ENCODE measurements around the gene MSN.
A peak's percentile ranks its signal among the peaks of the same experiment; 100 is the strongest.
"Not testable (repeated sequence)": the region's sequence is repeated elsewhere in the genome, so short reads cannot be mapped to it uniquely, and the experiment has no call there.

MSN gene

DNA sequence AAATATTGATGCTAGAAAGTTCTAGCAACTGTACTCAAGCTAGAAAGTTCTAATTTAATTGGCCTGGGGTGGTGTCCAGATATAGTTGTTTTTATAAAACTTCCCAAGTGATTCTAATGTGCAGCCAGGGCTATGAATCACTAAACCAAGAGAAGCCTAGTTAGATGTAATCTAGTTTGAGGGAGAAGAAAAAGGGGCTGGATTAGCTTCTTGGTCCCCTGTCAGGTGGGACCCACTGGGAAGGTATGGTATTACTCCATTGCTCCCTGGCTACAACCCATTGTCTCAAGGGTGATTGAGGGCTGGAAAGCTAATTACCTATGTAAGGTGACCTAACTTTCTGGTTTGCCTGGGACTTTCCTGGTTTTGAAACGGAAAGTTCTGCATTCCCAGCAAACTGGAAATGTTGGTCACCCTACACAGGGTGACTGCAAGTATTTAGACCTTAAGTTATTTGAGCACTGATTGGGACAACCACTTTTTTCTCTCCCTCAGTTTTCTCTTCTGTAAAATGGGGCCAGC lies 23.9 kb upstream of the MSN start:
- H3K27me3 ChIP-seq (ENCODE audit: control insufficient read depth, insufficient read depth, low read length), result no peaks in the 10 kb centered on the region
- peaks cover 7% of the 10 kb centered on the region; the same call in 1 of the 2 replicates for H3K9me3 ChIP-seq (ENCODE audit: control insufficient read depth, insufficient read depth, low read depth, low read length)
- no peak overlapping the region for H3K9ac ChIP-seq (ENCODE audit: low read length)
- H3K4me1 ChIP-seq (ENCODE audit: control insufficient read depth, insufficient read depth, low read length), result peaks cover 4% of the 10 kb centered on the region; the same call in 1 of the 2 replicates
- H3K4me3 ChIP-seq (ENCODE audit: low read depth, low read length), result no peak overlapping the region
- H3K27ac ChIP-seq (ENCODE audit: low read depth, low read length), result no peak overlapping the region
- H3K36me3 ChIP-seq (ENCODE audit: control insufficient read depth, insufficient read depth, low read length), result no peaks in the 10 kb centered on the region

DNA sequence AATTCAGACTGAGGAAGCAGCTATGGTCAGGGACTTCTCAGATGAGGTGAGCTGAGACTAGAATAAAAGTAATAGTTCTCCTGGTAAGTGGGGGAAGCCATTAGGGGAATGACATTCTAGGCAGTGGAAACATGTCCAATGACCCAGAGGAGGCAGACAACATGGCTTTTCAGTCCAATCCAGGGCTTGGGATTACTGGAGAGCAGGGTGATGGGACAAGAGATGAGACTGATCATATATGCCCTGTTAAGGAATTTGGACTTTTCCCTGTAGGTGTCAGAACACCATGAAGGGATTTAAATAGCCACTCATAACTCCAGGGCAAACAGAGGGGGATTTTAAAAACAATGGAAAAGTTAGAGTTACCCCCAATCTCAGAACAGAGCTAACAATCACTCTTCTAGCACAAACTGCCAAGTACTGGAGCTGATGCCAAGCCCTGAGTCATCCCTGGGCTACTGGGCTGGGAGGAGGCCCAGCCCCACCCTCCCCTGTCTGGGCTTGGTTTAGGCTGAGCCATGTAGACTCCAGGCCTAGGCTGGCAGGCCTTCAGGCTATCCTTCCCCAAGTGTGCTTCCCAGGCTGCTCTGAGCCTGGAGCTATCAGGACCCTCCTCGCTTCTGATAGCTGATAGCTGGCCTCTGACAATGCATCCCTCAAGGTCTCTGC lies 22.7 kb upstream of the MSN start:
- Histone ChIP-seq H3K27ac (ENCODE audit: low read depth, low read length) (no peak overlapping the region), H3K9me3 (ENCODE audit: control insufficient read depth, insufficient read depth, low read depth, low read length) (peaks cover under 1% of the 10 kb centered on the region; the same call in 1 of the 2 replicates), H3K9ac (ENCODE audit: low read length) (no peak overlapping the region), H3K4me3 (ENCODE audit: low read depth, low read length) (no peak overlapping the region), H3K36me3 (ENCODE audit: control insufficient read depth, insufficient read depth, low read length) (no peaks in the 10 kb centered on the region), H3K27me3 (ENCODE audit: control insufficient read depth, insufficient read depth, low read length) (no peaks in the 10 kb centered on the region), H3K4me1 (ENCODE audit: control insufficient read depth, insufficient read depth, low read length) (peaks cover 4% of the 10 kb centered on the region; the same call in 1 of the 2 replicates)

DNA sequence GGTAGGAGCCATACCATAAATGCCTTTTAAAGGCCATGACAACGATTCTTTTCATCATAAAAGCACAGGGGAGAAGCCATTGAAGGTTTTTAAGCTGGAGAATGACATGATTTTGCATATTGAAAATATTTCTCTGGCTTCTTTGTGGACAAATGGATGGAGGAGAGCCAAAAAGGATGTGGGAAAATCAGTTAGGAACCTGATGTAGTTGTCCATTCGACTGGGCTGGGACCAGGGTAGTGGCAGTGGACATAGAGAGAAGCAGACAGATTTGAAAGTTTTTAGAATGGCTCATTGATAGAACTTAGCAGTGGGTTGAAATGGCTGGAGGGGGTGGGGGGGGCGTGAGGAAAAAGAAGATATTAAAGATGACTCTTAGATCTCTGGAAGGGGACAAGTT lies 19.7 kb upstream of the MSN start:
- no peak overlapping the region for H3K27ac ChIP-seq (ENCODE audit: low read depth, low read length)
- no peaks in the 10 kb centered on the region for H3K36me3 ChIP-seq (ENCODE audit: control insufficient read depth, insufficient read depth, low read length)
- no peaks in the 10 kb centered on the region for H3K27me3 ChIP-seq (ENCODE audit: control insufficient read depth, insufficient read depth, low read length)
- no peak overlapping the region for H3K9ac ChIP-seq (ENCODE audit: low read length)
- peaks cover 4% of the 10 kb centered on the region; the same call in 1 of the 2 replicates for H3K4me1 ChIP-seq (ENCODE audit: control insufficient read depth, insufficient read depth, low read length)
- no peak overlapping the region for H3K4me3 ChIP-seq (ENCODE audit: low read depth, low read length)
- peaks cover 11% of the 10 kb centered on the region; the same call in 1 of the 2 replicates for H3K9me3 ChIP-seq (ENCODE audit: control insufficient read depth, insufficient read depth, low read depth, low read length)

DNA sequence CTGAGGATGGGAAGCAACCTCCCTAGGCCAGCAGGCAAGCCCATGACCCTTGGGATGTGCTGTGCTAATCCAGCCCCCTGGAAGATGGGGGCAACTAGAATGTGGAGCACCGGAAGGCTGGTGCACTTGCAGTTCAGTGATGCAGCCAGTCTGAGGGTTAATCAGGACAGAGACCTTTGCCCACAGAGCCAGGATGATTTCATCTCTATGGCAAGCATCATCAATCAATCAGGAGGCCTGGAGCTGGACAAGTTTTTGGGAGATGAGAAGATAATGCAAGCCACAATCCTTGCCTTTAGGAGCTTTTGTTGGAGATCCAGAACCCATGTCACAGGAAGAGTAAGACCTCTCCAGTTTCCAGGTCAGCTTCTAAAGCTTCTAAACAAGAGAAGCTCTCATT lies 15.4 kb upstream of the MSN start:
- no peaks in the 10 kb centered on the region for H3K36me3 ChIP-seq (ENCODE audit: control insufficient read depth, insufficient read depth, low read length)
- H3K9ac ChIP-seq (ENCODE audit: low read length), result no peak overlapping the region
- no peak overlapping the region for H3K4me3 ChIP-seq (ENCODE audit: low read depth, low read length)
- H3K27me3 ChIP-seq (ENCODE audit: control insufficient read depth, insufficient read depth, low read length), result no peaks in the 10 kb centered on the region
- peaks cover 13% of the 10 kb centered on the region; the same call in 1 of the 2 replicates for H3K9me3 ChIP-seq (ENCODE audit: control insufficient read depth, insufficient read depth, low read depth, low read length)
- H3K27ac ChIP-seq (ENCODE audit: low read depth, low read length), result no peak overlapping the region
- no peaks in the 10 kb centered on the region for H3K4me1 ChIP-seq (ENCODE audit: control insufficient read depth, insufficient read depth, low read length)

DNA sequence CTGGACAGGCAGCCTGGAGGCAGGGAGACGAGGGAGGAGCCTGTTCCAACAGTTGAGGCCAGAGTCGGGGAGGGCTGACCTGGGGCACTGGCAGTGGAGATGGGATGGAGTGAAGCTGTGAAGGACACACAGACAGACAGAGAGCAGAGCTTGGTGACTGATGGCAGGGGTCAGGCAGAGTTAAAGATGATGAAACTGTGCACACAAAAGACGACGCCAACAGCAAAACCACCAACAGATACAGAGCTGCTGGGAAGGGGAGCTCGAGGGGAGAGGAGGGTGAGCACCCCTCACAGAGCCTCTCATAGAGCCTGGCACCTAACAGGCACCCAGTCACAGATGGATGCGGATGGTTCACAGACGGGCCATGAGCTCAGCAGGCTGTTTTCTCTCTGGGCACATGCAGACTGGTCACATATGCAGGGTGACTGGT lies 10.4 kb upstream of the MSN start:
- H3K4me1 ChIP-seq (ENCODE audit: control insufficient read depth, insufficient read depth, low read length); H3K4me3 ChIP-seq (ENCODE audit: low read depth, low read length); H3K27me3 ChIP-seq (ENCODE audit: control insufficient read depth, insufficient read depth, low read length); H3K27ac ChIP-seq (ENCODE audit: low read depth, low read length); H3K9ac ChIP-seq (ENCODE audit: low read length); H3K36me3 ChIP-seq (ENCODE audit: control insufficient read depth, insufficient read depth, low read length): not testable (repeated sequence)
- H3K9me3 ChIP-seq (ENCODE audit: control insufficient read depth, insufficient read depth, low read depth, low read length), result peaks cover 11% of the 10 kb centered on the region; the same call in 1 of the 2 replicates

DNA sequence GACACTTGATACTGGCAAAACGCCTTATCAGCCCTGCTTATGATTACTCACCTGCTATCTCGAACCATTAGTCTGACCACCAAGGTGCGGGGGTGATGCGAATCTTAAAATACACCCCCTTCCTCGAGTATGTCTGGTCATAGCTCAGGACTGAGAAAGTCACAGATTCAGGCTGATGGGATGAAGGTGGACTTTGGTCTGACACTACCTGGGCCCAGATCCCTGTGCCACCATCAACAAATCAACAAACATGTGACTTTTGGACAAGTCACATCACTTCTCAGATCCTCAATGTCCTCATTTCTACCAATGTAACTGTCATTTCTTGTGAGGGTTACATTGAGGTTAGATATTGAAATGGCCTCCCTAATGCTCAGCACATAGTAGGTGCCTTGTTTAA lies 9.8 kb upstream of the MSN start:
- no peaks in the 10 kb centered on the region for H3K4me1 ChIP-seq (ENCODE audit: control insufficient read depth, insufficient read depth, low read length)
- no peaks in the 10 kb centered on the region for H3K36me3 ChIP-seq (ENCODE audit: control insufficient read depth, insufficient read depth, low read length)
- no peak overlapping the region for H3K9ac ChIP-seq (ENCODE audit: low read length)
- H3K4me3 ChIP-seq (ENCODE audit: low read depth, low read length), result no peak overlapping the region
- peaks cover 10% of the 10 kb centered on the region; the same call in 1 of the 2 replicates for H3K9me3 ChIP-seq (ENCODE audit: control insufficient read depth, insufficient read depth, low read depth, low read length)
- no peak overlapping the region for H3K27ac ChIP-seq (ENCODE audit: low read depth, low read length)
- no peaks in the 10 kb centered on the region for H3K27me3 ChIP-seq (ENCODE audit: control insufficient read depth, insufficient read depth, low read length)

DNA sequence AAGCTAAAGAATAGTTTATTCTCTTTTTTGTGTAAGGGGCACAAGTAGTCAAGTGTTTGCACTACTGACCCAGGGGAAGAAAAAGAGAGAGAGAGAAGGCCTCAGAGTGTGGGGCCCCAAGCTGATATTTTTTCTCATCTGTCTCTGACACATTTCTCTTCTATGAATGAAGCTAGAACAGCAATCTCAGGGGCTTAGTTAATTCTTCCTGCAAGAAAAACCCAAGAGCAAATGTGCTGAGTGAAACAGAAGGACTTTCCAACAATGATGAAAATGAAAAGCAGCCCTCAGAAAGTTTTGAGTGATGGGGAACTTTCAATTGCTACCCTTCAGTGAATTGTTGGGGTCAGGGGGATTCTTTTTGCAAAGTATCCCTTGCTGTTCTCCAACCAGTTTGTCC lies 9.2 kb upstream of the MSN start:
- H3K9ac ChIP-seq (ENCODE audit: low read length), result no peak overlapping the region
- H3K9me3 ChIP-seq (ENCODE audit: control insufficient read depth, insufficient read depth, low read depth, low read length), result peaks cover 10% of the 10 kb centered on the region
- no peak overlapping the region for H3K27ac ChIP-seq (ENCODE audit: low read depth, low read length)
- no peaks in the 10 kb centered on the region for H3K36me3 ChIP-seq (ENCODE audit: control insufficient read depth, insufficient read depth, low read length)
- H3K4me3 ChIP-seq (ENCODE audit: low read depth, low read length), result no peak overlapping the region
- H3K27me3 ChIP-seq (ENCODE audit: control insufficient read depth, insufficient read depth, low read length), result no peaks in the 10 kb centered on the region
- no peaks in the 10 kb centered on the region for H3K4me1 ChIP-seq (ENCODE audit: control insufficient read depth, insufficient read depth, low read length)

DNA sequence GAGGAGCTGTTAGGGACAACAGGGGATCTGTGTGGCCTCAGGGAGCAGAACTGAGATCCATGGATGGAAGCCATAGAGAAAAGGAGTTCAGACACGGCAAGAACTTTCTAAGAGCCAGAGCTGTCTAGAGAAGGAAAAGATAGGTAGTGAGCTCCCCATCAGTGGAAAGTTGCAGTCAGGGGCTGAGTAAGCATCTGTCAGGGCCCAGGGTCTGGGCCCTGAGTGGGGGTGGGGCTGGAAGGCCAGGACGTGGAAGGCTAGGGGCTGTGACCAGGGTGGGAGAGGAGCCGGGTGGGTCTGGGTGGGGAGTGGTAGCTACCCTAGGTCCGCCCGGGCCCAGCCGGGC lies 324 bp upstream of the MSN start:
- H3K27ac ChIP-seq (ENCODE audit: low read depth, low read length), result no peak overlapping the region
- H3K4me3 ChIP-seq (ENCODE audit: low read depth, low read length), result no peak overlapping the region
- H3K9ac ChIP-seq (ENCODE audit: low read length), result no peak overlapping the region

DNA sequence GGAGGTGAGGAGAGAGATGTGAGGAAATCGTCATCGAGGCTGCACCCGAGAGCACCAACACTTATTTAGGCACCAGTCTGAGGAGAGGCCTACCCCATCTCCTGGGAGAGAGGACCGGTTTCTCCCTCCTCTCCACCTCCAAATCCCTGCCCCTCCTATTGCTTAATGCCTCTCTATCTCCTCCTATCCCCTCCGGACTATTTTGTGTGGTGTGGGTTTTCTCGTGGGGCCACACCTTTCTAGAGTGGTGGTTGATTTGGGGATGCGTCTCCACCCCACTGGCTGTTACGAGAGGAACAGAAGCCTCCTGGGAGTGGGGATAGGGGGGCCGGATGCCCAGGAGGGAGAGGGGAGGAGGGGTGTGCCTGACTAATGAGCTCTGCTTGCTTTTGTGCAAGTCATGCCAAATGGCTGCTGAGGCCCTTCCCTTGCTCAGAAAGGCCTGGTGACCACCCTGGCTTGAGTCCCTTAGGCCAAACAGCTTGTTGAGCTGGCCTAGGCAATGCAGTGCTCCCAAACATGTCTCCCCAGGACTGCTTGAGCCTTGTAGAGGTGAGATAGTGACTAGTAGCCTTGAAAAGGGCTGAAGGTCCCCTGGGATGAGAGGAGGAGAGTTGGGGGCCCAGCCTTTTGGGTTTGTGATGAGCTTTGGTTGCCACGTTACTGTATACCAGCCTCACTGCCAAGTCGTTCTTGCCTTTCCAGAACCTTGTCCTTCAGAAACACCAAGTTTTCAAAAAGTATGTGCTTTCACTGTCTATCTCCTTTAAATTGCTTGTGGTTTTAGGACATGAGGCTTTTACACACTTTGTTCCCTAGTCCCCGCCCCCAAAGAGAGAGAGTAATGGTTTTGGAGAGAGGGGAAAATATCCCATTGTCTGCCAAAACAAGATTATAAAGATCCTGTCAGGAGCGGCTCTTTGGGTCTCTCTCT lies 1.2 kb downstream of the MSN start:
- peak overlapping the region; percentile 87 for H3K27ac ChIP-seq (ENCODE audit: low read depth, low read length)
- peak overlapping the region; percentile 76 for H3K4me3 ChIP-seq (ENCODE audit: low read depth, low read length)
- H3K9me3 ChIP-seq (ENCODE audit: control insufficient read depth, insufficient read depth, low read depth, low read length), result peaks cover 8% of the 10 kb centered on the region; the same call in 1 of the 2 replicates
- peaks cover 10% of the 10 kb centered on the region for H3K4me1 ChIP-seq (ENCODE audit: control insufficient read depth, insufficient read depth, low read length)
- no peaks in the 10 kb centered on the region for H3K27me3 ChIP-seq (ENCODE audit: control insufficient read depth, insufficient read depth, low read length)
- H3K36me3 ChIP-seq (ENCODE audit: control insufficient read depth, insufficient read depth, low read length), result peaks cover 4% of the 10 kb centered on the region; the same call in 1 of the 2 replicates
- H3K9ac ChIP-seq (ENCODE audit: low read length), result peak overlapping the region; percentile 90

More for the DNA sequence above, 324 bp upstream of the MSN start:
- no peaks in the 10 kb centered on the region; the same call in 1 of the 2 replicates for H3K36me3 ChIP-seq (ENCODE audit: control insufficient read depth, insufficient read depth, low read length)
- no peaks in the 10 kb centered on the region for H3K27me3 ChIP-seq (ENCODE audit: control insufficient read depth, insufficient read depth, low read length)
- H3K9me3 ChIP-seq (ENCODE audit: control insufficient read depth, insufficient read depth, low read depth, low read length), result peaks cover 15% of the 10 kb centered on the region
- H3K4me1 ChIP-seq (ENCODE audit: control insufficient read depth, insufficient read depth, low read length), result peaks cover 8% of the 10 kb centered on the region

DNA sequence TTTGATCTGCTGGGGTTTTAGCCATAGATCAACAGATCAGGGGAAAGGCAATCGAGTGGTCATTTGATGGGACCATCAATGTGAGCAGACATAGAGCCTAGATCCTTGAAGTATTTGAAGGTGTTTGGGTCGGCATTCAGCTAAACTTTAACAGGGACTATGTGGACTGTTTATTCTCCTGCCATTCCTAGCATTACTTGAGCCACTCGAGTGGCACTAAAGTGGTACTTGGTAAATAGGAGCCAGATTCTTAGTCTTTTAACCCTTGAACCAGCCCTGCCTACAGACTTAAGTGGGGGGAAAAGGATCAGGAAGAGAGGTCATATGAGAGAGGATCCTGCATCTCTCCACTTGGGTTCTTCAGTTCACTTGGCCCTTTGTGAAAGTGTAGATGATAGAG lies 3.8 kb downstream of the MSN start:
- Histone ChIP-seq H3K27ac (ENCODE audit: low read depth, low read length) (no peak overlapping the region), H3K4me3 (ENCODE audit: low read depth, low read length) (no peak overlapping the region), H3K4me1 (ENCODE audit: control insufficient read depth, insufficient read depth, low read length) (peaks cover 14% of the 10 kb centered on the region), H3K9ac (ENCODE audit: low read length) (no peak overlapping the region), H3K36me3 (ENCODE audit: control insufficient read depth, insufficient read depth, low read length) (peaks cover 7% of the 10 kb centered on the region), H3K9me3 (ENCODE audit: control insufficient read depth, insufficient read depth, low read depth, low read length) (peaks cover 6% of the 10 kb centered on the region; the same call in 1 of the 2 replicates), H3K27me3 (ENCODE audit: control insufficient read depth, insufficient read depth, low read length) (no peaks in the 10 kb centered on the region)

DNA sequence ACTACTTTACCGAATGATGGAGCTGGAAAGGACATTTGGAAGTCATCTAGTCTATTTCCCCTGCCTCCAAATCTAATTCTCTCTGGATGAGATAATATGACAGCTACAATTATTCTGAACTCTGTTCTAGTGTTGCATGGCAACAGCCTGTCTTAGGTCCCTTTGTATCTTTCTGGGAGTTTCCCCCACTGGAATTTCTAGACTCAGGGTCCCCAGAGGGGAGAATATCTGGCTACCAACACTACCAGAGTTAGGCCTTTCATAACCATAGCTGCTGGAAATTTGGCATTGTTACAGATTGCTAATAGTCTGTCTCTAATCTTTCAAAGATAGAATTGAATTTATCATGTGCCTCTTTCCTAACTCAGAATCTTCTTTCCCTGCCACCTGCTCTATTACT lies 4.5 kb downstream of the MSN start:
- peaks cover 7% of the 10 kb centered on the region for H3K36me3 ChIP-seq (ENCODE audit: control insufficient read depth, insufficient read depth, low read length)
- no peak overlapping the region for H3K27ac ChIP-seq (ENCODE audit: low read depth, low read length)
- H3K9me3 ChIP-seq (ENCODE audit: control insufficient read depth, insufficient read depth, low read depth, low read length), result peaks cover 6% of the 10 kb centered on the region; the same call in 1 of the 2 replicates
- no peak overlapping the region for H3K4me3 ChIP-seq (ENCODE audit: low read depth, low read length)
- H3K9ac ChIP-seq (ENCODE audit: low read length), result no peak overlapping the region
- peaks cover 14% of the 10 kb centered on the region for H3K4me1 ChIP-seq (ENCODE audit: control insufficient read depth, insufficient read depth, low read length)
- no peaks in the 10 kb centered on the region for H3K27me3 ChIP-seq (ENCODE audit: control insufficient read depth, insufficient read depth, low read length)
